ENCODE data around the gene HIP1.
"Not testable (repeated sequence)": the region's sequence is repeated elsewhere in the genome, so short reads cannot be mapped to it uniquely, and the experiment has no call there.

The HIP1 gene

GRCh38 chr7:75696263-75697037, 42.3 kb downstream of the HIP1 start:
- TF ChIP-seq CTCF (IDR thresholded peaks at IDR 0.05; ENCODE audit: control extremely low read depth, extremely low read depth, low read depth, missing control alignments) = no peak
- POLR2A ChIA-PET = no interaction called here
- no peak for DNase-seq (ENCODE audit: extremely low spot score)
- CTCF ChIA-PET = no interaction called here

- CTCF ChIA-PET = no interaction called here
Measured at GRCh38 chr7:75694638-75695399, 43.9 kb downstream of the HIP1 start.

GRCh38 chr7:75693668-75694067, 45.1 kb downstream of the HIP1 start:
- POLR2A ChIA-PET = interaction anchor here (0.7 kb wide), 1 partner anchor 46 kb away, joined by 7 read pairs; no protein-coding TSS in a partner anchor
- DNase-seq (ENCODE audit: extremely low spot score); CTCF ChIA-PET: not testable (repeated sequence)

More at GRCh38 chr7:75694638-75695399, 43.9 kb downstream of the HIP1 start:
- no peak for TF ChIP-seq CTCF (IDR thresholded peaks at IDR 0.05; ENCODE audit: control extremely low read depth, extremely low read depth, low read depth, missing control alignments)
- DNase-seq (ENCODE audit: extremely low spot score) = no peak
- POLR2A ChIA-PET = no interaction called here

GRCh38 chr7:75691793-75692543, 46.8 kb downstream of the HIP1 start:
- POLR2A ChIA-PET = no interaction called here
- CTCF ChIA-PET = no interaction called here

GRCh38 chr7:75690121-75690523, 48.6 kb downstream of the HIP1 start:
- TF ChIP-seq CTCF (IDR thresholded peaks at IDR 0.05; ENCODE audit: control extremely low read depth, extremely low read depth, low read depth, missing control alignments) = no peak
- no peak for DNase-seq (ENCODE audit: extremely low spot score)
- ChIA-PET POLR2A (no interaction called here), CTCF (no interaction called here)

More at GRCh38 chr7:75691793-75692543, 46.8 kb downstream of the HIP1 start:
- no peak for TF ChIP-seq CTCF (IDR thresholded peaks at IDR 0.05; ENCODE audit: control extremely low read depth, extremely low read depth, low read depth, missing control alignments)
- no peak for DNase-seq (ENCODE audit: extremely low spot score)

- DNase-seq (ENCODE audit: extremely low spot score) = no peak
- TF ChIP-seq CTCF (IDR thresholded peaks at IDR 0.05; ENCODE audit: control extremely low read depth, extremely low read depth, low read depth, missing control alignments) = no peak
- ChIA-PET CTCF (no interaction called here), POLR2A (no interaction called here)
Measured at GRCh38 chr7:75689246-75690099, 49.3 kb downstream of the HIP1 start.
